IMR-90 (cell line): ENCODE data around the gene ZNF398. TPM values are rescaled to one million over a fixed set of nuclear protein-coding genes. Genes with fewer than 3 reads are reported as not detected.

Experiments used
- ATAC-seq: fragments of 200-7000 bp; cut with Tn5 transposase; 2 replicates; pipeline ENCODE4 v1.9.1; 2020; ENCODE audit warnings: low read depth, mild to moderate bottlenecking, moderate library complexity
- BruUV-seq: library from RNA; stranded (reverse); fragments of 400-500 nt; replicated peaks from 2 replicates; lab custom pipeline; 2021; lab: Mats Ljungman, UMichigan
- CTCF ChIA-PET: fragments of 300-600 bp; formaldehyde crosslinking; extraction: SDS; loops from one replicate; lab custom pipeline; 2021; ENCODE audit warnings: antibody characterized with exemption; lab: Yijun Ruan, JAX
- POLR2A ChIA-PET: fragments of 300-600 bp; sonication (Branson Sonifier 250); formaldehyde crosslinking; loops from one replicate; lab custom pipeline; 2022; ENCODE audit warnings: antibody characterized with exemption; ENCODE audit not compliant: unreplicated experiment; lab: Charles Lee
- DNase-seq: peaks from one replicate; pipeline ENCODE4 v3.0.0; 2013
- H2AFZ ChIP-seq: replicated peaks from 2 replicates; pipeline ENCODE3; 2013; ENCODE audit warnings: low read length, mild to moderate bottlenecking; ENCODE audit not compliant: poor library complexity
- H2AK5ac ChIP-seq: 2 replicates; pipeline ENCODE4 v1.6.1; 2013; ENCODE audit warnings: low read depth, low read length, inconsistent platforms
- H2AK9ac ChIP-seq: replicated peaks from 2 replicates; pipeline ENCODE3; 2013; ENCODE audit warnings: mild to moderate bottlenecking, low read depth, low read length, moderate library complexity; ENCODE audit not compliant: poor library complexity
- H2BK120ac ChIP-seq: 2 replicates; pipeline ENCODE4 v1.6.1; 2013; ENCODE audit warnings: low read depth, low read length, inconsistent platforms
- H2BK15ac ChIP-seq: 3 replicates; pipeline ENCODE4 v1.6.1; 2013; ENCODE audit warnings: low read depth, low read length, inconsistent platforms
- H2BK20ac ChIP-seq: 2 replicates; pipeline ENCODE4 v1.6.1; 2013; ENCODE audit warnings: low read depth, mild to moderate bottlenecking, inconsistent platforms, low read length, moderate library complexity
- H2BK5ac ChIP-seq: 2 replicates; pipeline ENCODE4 v1.6.1; 2013; ENCODE audit warnings: mild to moderate bottlenecking, low read depth, low read length, inconsistent platforms; ENCODE audit not compliant: poor library complexity, severe bottlenecking
- H3K14ac ChIP-seq: replicated peaks from 2 replicates; pipeline ENCODE4 v1.6.1; 2013; ENCODE audit warnings: low read depth, low read length, inconsistent platforms
- H3K18ac ChIP-seq: 2 replicates; pipeline ENCODE4 v1.6.1; 2013; ENCODE audit warnings: low read depth, low read length, control low read depth
- H3K23ac ChIP-seq: 2 replicates; pipeline ENCODE4 v1.6.1; 2013; ENCODE audit warnings: low read depth, low read length, inconsistent platforms
- H3K27ac ChIP-seq: 2 replicates; pipeline ENCODE4 v1.5.1; 2013; ENCODE audit warnings: mild to moderate bottlenecking, control low read depth, low read length; ENCODE audit not compliant: insufficient read depth
- H3K27me3 ChIP-seq: 2 replicates; pipeline ENCODE4 v1.6.1; 2013; ENCODE audit warnings: low read length; ENCODE audit not compliant: control insufficient read depth, insufficient read depth
- H3K36me3 ChIP-seq: 2 replicates; pipeline ENCODE4 v1.6.1; 2013; ENCODE audit warnings: low read length, mixed read lengths; ENCODE audit not compliant: control insufficient read depth, insufficient read depth
- H3K4ac ChIP-seq: 2 replicates; pipeline ENCODE4 v1.6.1; 2013; ENCODE audit warnings: low read depth, low read length, inconsistent platforms
- H3K4me1 ChIP-seq: 2 replicates; pipeline ENCODE4 v1.6.1; 2013; ENCODE audit warnings: low read length, mixed read lengths; ENCODE audit not compliant: control insufficient read depth, insufficient read depth
- H3K4me2 ChIP-seq: 2 replicates; pipeline ENCODE4 v1.6.1; 2013; ENCODE audit warnings: low read depth, mild to moderate bottlenecking, control low read depth, low read length, moderate library complexity
- H3K4me3 ChIP-seq: 2 replicates; pipeline ENCODE4 v1.5.1; 2013; ENCODE audit warnings: low read depth, mild to moderate bottlenecking, control low read depth, low read length, moderate library complexity; ENCODE audit not compliant: insufficient read depth
- H3K56ac ChIP-seq: 2 replicates; pipeline ENCODE4 v1.6.1; 2013; ENCODE audit warnings: low read length, inconsistent platforms; ENCODE audit not compliant: insufficient read depth; ENCODE audit errors: extremely low read depth
- H3K79me1 ChIP-seq, 2 experiments: 2 replicates each; pipeline ENCODE4 v1.6.1; 2013; ENCODE audit warnings: low read length in 2 of 2, inconsistent platforms in 1 of 2, low read depth in 1 of 2
- H3K9ac ChIP-seq: 2 replicates; pipeline ENCODE4 v1.6.1; 2013; ENCODE audit warnings: low read depth, low read length, control low read depth
- H3K9me1 ChIP-seq: 2 replicates; pipeline ENCODE4 v1.6.1; 2013; ENCODE audit warnings: low read length, inconsistent platforms; ENCODE audit not compliant: insufficient read depth
- H3K9me3 ChIP-seq: 2 replicates; pipeline ENCODE4 v1.6.1; 2013; ENCODE audit warnings: low read length; ENCODE audit not compliant: control insufficient read depth, insufficient read depth
- H4K20me1 ChIP-seq: 2 replicates; pipeline ENCODE4 v1.6.1; 2013; ENCODE audit warnings: low read length, inconsistent platforms; ENCODE audit not compliant: insufficient read depth
- H4K5ac ChIP-seq: 2 replicates; pipeline ENCODE4 v1.6.1; 2013; ENCODE audit warnings: mild to moderate bottlenecking, low read depth, low read length, control low read depth
- H4K8ac ChIP-seq, 2 experiments: 2 replicates each; pipeline ENCODE4 v1.6.1; 2013; ENCODE audit warnings: low read depth in 2 of 2, low read length in 2 of 2, control low read depth in 1 of 2, inconsistent platforms in 1 of 2
- H4K91ac ChIP-seq: 2 replicates; pipeline ENCODE4 v1.6.1; 2013; ENCODE audit warnings: low read depth, low read length, inconsistent platforms; ENCODE audit not compliant: insufficient read depth
- CEBPB ChIP-seq: IDR thresholded peaks from 2 replicates; pipeline ENCODE4 v1.6.1; 2012; ENCODE audit warnings: low read depth, low read length, improper control_type of control experiment
- FOS ChIP-seq: fragments of 150-350 bp; IDR thresholded peaks from 2 replicates; pipeline ENCODE4 v1.6.1; 2016; ENCODE audit warnings: low read depth, low read length
- MAZ ChIP-seq: IDR thresholded peaks from 2 replicates; pipeline ENCODE4 v1.6.1; 2012; ENCODE audit warnings: low read depth, mild to moderate bottlenecking, low read length, improper control_type of control experiment, moderate library complexity, borderline replicate concordance
- SMC3 ChIP-seq: fragments of 150-350 bp; IDR thresholded peaks from 2 replicates; pipeline ENCODE4 v1.6.1; 2016; ENCODE audit warnings: low read depth, mild to moderate bottlenecking, antibody characterized with exemption, low read length, moderate library complexity
- WGBS, 2 experiments: methylation state at CpG; one replicate each; pipeline versions ENCODE4 v1.1.5 to v1.1.7; 2013; ENCODE audit warnings: missing lambda C conversion rate in 2 of 2; ENCODE audit not compliant: insufficient read length in 1 of 2; ENCODE audit errors: extremely low coverage in 2 of 2; 5-methylcytosine and 5-hydroxymethylcytosine counted together
- dilution Hi-C: fragments of 300-500 bp; cut with HindIII; formaldehyde crosslinking; loops from one replicate; pipeline ENCODE4 v1.14.3; 2018; ENCODE audit warnings: low sequenced_read_pairs; ENCODE audit not compliant: unreplicated experiment
- in situ Hi-C: fragments of 300-500 bp; cut with MboI; formaldehyde crosslinking; loops from 3 replicates; pipeline ENCODE4 v1.14.3; 2019; ENCODE audit warnings: low sequenced_read_pairs, inconsistent platforms, mixed read lengths
- intact Hi-C: fragments of 100-400 bp; cut with micrococcal nuclease; formaldehyde crosslinking; loops from 2 replicates; pipeline ENCODE4 v1.10.0; 2022
- polyA plus RNA-seq, 3 experiments: library from polyadenylated mRNA; depleted of rRNA; stranded (reverse); fragments of >200 nt; gene quantifications; 2 replicates each; pipeline ENCODE4 v1.2.3, GENCODE V29; 2012; ENCODE audit warnings: low replicate concordance in 1 of 3
- total RNA-seq: library from RNA; depleted of rRNA; stranded (reverse); fragments of >200 nt; gene quantifications from 2 replicates; pipeline ENCODE4 v1.2.3, GENCODE V29; 2012

The ZNF398 gene
- total and polyA plus RNA-seq, 2 of the 4 experiments (the other 2 are of a cell fraction): 5.7 to 7.9 TPM

DNA sequence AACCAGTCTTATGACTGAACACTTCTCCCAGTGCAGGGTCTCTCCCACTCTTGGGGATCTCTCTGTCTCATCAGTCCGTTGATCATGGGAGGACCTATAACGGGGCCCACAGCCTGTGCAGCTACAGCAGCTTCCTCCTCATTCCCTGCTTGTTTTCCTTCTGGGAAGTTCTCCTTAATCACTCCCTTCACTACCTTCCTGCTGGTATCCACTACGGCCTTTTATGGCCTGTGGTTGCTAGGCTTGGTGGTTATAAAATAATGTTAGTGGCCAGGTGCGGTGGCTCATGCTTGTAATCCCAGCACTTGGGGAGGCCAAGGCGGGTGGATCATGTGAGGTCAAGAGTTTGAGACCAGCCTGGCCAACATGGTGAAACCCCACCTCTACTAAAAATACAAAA, 44.6 kb downstream of the ZNF398 start:
- no peaks in the 10 kb centered on the region for H3K27me3 ChIP-seq
- no peak overlapping the region for H3K23ac ChIP-seq
- H3K4ac ChIP-seq: no peak overlapping the region
- H2BK5ac ChIP-seq: no peak overlapping the region
- no peak overlapping the region for H4K8ac ChIP-seq
- peaks cover 3% of the 10 kb centered on the region for H3K4me1 ChIP-seq
- no CpG with 5 or more reads among the region's 5 CpGs for WGBS, 2 experiments
- H2AFZ ChIP-seq: no peak overlapping the region
- H3K79me1 ChIP-seq: peaks cover 0 to 5% of the 10 kb centered on the region in 2 experiments; a peak in 1 of 4 replicates
- POLR2A ChIA-PET: interaction anchor here (0.7 kb wide), 1 partner anchor 14 kb away, joined by 7 read pairs; no protein-coding TSS in a partner anchor
- H2AK9ac ChIP-seq: no peak overlapping the region
- ATAC-seq (no peak), DNase-seq (no peak)
- TF ChIP-seq SMC3 (no peak), MAZ (no peak), FOS (no peak), CEBPB (no peak)
- H3K9ac ChIP-seq: no peak overlapping the region
- no peak overlapping the region for H3K4me3 ChIP-seq
- dilution Hi-C loops: no loop called here
- no peak overlapping the region for H3K27ac ChIP-seq
- no peak overlapping the region for H3K18ac ChIP-seq
- no peak overlapping the region for H3K56ac ChIP-seq
- no peak overlapping the region for H3K4me2 ChIP-seq
- H4K5ac ChIP-seq: no peak overlapping the region
- H2BK15ac ChIP-seq: no peak overlapping the region
- H2BK120ac ChIP-seq: no peak overlapping the region
- CTCF ChIA-PET: interaction anchor here (0.6 kb wide), 1 partner anchor 21 kb away, joined by 3 read pairs; no protein-coding TSS in a partner anchor
- no peak overlapping the region for H3K14ac ChIP-seq
- intact Hi-C loops: no loop called here
- no peak overlapping the region for H4K91ac ChIP-seq
- peaks cover 3% of the 10 kb centered on the region; the same call in 1 of the 2 replicates for H4K20me1 ChIP-seq
- in situ Hi-C loops: no loop called here
- no peak overlapping the region for H2AK5ac ChIP-seq
- BruUV-seq: no TSS peak
- H2BK20ac ChIP-seq: no peak overlapping the region
- H3K9me1 ChIP-seq: no peaks in the 10 kb centered on the region; the same call in 1 of the 2 replicates
- H3K36me3 ChIP-seq: no peaks in the 10 kb centered on the region
- no peaks in the 10 kb centered on the region for H3K9me3 ChIP-seq
